22Rv1 (cell line): ENCODE measurements around the gene CDH16.

ENCODE experiments used
- H3K27ac ChIP-seq: fragments of 450-650 bp; 2 replicates; pipeline ENCODE4 v1.5.1; 2017
- ZFX ChIP-seq: fragments of 450-650 bp; IDR thresholded peaks from 2 replicates; pipeline ENCODE4 v1.6.1; 2017; ENCODE audit warnings: antibody characterized with exemption, borderline replicate concordance
- TF ChIP-seq, protein P1 (sequence below): fragments of 450-650 bp; IDR thresholded peaks from 2 replicates; pipeline ENCODE4 v1.5.1; 2017; ENCODE audit warnings: mild to moderate bottlenecking

CDH16 gene

DNA sequence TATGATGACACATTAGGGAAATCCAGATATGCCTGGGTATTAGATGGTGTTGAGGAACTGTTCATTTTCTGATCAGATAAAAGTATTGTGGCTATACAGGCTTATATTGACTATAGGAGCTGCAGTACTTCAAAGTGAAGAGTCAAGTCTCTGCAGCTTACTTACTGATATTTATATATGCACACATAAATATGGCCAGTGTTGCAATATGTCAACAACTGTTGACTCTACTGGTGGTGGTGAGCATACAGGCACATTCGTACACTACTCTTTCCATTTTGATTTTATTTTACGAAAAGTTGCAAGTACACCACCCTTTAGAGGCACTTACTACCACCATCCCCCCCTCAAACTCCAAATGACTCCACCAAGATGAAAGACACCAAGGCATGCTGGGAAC is 13.0 kb upstream of the CDH16 start:
- TF ChIP-seq ZFX = no peak
- TF ChIP-seq, protein P1, sequence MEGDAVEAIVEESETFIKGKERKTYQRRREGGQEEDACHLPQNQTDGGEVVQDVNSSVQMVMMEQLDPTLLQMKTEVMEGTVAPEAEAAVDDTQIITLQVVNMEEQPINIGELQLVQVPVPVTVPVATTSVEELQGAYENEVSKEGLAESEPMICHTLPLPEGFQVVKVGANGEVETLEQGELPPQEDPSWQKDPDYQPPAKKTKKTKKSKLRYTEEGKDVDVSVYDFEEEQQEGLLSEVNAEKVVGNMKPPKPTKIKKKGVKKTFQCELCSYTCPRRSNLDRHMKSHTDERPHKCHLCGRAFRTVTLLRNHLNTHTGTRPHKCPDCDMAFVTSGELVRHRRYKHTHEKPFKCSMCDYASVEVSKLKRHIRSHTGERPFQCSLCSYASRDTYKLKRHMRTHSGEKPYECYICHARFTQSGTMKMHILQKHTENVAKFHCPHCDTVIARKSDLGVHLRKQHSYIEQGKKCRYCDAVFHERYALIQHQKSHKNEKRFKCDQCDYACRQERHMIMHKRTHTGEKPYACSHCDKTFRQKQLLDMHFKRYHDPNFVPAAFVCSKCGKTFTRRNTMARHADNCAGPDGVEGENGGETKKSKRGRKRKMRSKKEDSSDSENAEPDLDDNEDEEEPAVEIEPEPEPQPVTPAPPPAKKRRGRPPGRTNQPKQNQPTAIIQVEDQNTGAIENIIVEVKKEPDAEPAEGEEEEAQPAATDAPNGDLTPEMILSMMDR = no peak
- H3K27ac ChIP-seq = no peak overlapping the region

DNA sequence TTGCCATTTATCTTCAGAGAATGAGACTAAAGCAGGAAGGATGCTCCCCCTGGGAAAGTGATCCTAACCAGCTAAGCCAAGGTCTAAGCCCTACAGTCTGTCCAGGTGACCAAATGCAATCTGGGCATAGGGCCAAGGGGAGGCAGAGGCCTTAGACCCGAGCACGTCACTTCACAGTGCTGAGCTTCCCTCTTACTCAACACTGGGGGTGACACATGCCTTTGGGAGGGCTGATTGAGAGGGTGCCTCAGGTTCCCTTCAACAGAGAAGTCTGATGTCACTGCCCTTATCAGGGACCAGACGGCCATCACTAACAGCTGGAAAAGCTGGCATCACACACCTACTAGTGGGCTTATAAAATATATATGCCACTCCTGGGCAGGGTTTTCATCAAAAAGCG is 11.5 kb upstream of the CDH16 start:
- H3K27ac ChIP-seq = no peak overlapping the region
- TF ChIP-seq, protein P1 = no peak
- TF ChIP-seq ZFX = no peak

GRCh38 chr16:66928702-66929388 is 10.2 kb upstream of the CDH16 start:
- H3K27ac ChIP-seq = no peak overlapping the region
- TF ChIP-seq, protein P1 = peak; percentile 27
- no peak for TF ChIP-seq ZFX

DNA sequence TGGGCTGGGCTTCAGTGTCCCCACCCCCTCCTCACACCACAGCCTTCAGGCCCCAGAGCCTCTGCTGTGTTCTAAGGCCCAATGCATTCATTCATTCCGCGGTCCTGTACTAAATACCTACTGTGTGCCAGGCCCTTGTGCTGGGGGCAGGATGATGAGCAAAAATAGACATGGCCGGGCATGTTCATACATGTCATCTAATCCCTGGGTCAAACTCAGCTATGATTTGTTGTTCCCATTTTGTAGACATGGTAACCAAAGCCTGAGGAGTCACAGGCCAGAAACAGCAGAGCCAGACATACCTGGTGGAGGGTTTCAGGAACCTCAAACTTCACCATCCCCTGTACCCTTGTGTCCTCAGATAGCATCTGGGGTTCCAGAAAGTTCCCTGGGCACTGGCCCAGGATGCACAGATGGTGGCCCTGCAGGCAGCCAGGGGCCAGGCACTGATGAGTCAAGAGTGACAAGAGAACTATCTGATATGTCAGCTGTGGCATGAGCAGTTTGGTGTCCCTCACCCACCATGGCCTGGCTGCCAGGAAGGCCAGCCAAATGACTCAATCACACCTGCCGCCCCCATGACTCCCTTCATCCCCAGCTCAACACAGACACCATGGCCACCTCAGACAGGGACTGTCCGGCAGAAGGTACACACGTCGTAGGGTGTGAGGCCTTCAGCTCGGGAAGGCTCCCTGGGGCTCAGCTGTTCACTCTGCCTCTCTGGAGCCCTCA is 9.4 kb upstream of the CDH16 start:
- no peak for TF ChIP-seq ZFX
- TF ChIP-seq, protein P1 = no peak

DNA sequence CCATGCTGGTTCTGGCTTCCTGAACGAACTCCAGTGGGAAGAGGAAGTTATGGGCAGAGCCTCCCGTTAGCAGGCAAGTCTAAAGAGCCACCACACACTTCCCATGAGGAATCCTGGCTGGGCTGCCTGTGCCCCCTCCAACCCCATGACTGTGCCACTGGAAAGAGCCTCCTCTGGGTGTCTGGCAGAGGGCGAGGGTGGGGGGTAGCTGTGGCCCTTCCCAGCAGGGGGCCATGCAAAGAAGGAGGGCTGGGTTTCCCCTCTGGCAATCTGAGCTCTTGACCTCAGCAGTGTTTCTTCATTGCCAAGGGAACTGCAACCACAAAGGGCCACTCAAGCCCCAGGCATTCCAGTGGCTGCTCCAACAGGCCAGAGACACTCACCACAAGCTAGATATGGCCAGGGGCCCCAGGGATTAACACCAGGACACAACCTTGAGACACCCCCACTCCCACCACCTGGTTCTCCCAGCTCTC is 8.3 kb upstream of the CDH16 start:
- no peak overlapping the region for H3K27ac ChIP-seq
- TF ChIP-seq ZFX = no peak
- TF ChIP-seq, protein P1 = no peak

More for the DNA sequence above, 9.4 kb upstream of the CDH16 start:
- no peak overlapping the region for H3K27ac ChIP-seq

- H3K27ac ChIP-seq = no peak overlapping the region
- TF ChIP-seq, protein P1 = no peak
- no peak for TF ChIP-seq ZFX
Observed at GRCh38 chr16:66926171-66926947, 7.7 kb upstream of the CDH16 start.
